NCI-H1436 treated with DMSO at 0.1 percent for 48 hours (cell line): ENCODE results near the gene CADM1.
A peak's percentile ranks its signal among the peaks of the same experiment; 100 is the strongest.

Experiments
- DNase-seq: peaks from one replicate; lab custom pipeline; 2025; lab: John Stamatoyannopoulos, UW

CADM1 gene

DNA sequence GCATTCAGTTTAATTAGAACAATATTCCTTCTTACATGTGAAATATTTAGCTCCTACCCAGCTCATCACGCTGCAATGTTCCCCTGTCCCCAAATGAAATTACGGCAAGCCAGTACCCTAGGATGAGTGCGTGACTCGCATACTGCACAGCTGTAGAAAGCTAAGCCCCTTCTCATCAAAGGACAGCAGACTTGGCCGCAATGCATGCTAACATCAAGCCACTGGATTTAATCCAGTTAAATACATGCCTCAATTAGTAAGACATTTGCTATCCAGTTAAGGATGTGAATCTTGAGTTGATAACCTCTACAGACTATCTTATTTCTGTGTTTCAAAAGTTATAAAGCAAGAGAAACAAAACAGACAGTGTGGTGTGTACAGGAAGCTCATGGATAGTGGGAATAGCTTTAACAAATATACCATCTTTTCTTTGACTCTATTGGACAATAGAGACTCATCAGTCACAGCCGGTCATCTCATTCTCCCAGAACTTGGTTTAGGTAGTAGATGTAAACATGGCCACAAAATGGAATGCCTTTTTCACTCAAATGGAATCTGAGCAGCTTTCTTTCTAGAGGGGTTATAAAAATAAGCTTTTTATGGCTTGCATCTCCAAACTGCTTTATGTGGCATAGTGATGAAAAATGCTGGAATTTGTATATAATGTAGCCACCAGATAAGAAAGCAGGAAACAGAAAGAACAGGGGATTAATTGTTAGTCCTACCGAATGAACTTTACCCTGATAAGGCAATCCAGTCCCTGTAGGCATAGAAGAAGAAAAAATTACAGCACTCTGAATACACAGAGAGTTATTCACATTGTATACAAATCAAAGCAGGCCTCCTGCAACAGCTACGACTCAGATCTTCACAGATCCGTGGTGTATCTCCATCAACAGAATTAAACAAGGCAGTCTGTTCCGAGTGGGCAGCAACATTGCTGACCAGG, 224.1 kb downstream of the CADM1 start:
- no peak for DNase-seq

GRCh38 chr11:115276799-115277198, 227.4 kb downstream of the CADM1 start:
- no peak for DNase-seq

- no peak for DNase-seq
Observed at GRCh38 chr11:115276191-115276590, 228.0 kb downstream of the CADM1 start.

- DNase-seq: no peak
Observed at GRCh38 chr11:115275045-115275444, 229.2 kb downstream of the CADM1 start.

DNA sequence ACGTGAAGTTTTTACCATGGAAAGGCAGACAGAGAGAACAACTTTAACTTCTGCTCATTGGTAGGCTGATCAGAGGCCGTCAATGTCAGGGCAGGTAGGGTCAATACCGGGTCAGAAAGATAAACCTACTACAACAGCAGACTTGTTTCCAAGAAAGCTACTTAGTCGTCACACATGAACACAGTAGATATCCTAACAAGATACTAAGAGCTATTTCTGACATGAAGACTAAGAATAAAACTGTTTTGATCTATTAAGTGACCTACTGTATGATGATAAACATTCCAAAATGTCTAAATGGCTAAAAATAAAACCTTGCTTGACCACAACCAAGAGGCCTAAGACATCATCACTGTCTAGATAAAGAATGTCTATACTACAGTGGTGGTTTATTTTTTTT, 231.3 kb downstream of the CADM1 start:
- DNase-seq: no peak

- no peak for DNase-seq
Observed at GRCh38 chr11:115271643-115272042, 232.6 kb downstream of the CADM1 start.

DNA sequence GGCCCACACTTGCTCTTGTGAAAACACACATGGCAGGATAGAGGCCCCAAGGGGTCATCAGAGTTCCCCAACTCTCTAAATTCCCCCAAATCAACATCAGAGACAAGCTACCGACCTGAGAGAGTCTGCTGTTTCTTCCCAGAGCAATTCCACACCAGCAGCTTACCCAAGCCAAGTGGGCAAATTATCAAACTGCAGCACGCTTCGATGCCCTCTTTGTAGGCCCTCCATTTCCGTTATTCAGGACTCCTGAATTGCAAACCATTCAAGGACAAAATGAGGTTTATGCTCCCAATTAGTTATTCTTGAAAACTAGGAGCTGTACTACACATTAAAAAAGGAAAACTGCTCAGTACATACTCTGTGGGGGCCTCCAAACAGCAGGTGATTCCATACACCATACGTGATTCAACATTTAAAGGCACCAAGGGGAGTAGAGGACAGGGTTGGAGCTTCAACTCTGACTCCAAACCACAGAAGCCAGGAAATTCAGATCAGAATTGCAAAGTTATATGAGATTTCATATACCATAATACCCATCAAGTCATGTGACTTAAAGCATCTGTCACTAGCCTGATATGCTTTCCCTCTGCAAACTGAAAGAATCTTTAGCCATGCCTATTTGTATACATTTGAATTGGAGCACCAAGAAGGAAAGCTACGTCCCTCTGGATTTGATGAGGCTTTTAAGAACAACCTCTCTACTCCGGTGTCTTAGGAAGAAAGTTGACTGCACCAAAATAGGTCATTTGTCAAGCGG, 234.8 kb downstream of the CADM1 start:
- DNase-seq: no peak

DNA sequence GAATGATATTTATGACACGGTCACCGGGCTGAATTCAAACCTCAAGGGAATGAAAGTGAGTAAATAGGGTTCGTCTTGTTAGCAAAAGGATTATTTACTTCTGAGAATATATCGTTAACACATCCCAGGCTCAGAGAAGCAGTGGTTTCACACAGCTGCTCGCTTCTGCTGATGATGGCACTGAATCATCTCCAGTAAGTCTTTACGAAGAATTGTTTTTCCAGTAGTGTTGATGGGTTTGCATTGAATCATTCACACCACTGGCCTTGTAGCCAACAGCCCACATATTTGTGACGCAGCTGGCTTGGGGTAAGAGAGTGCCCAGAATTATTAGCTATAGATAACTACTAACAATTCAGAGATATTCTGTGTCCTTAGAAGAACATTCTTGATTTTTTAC, 236.3 kb downstream of the CADM1 start:
- no peak for DNase-seq

DNA sequence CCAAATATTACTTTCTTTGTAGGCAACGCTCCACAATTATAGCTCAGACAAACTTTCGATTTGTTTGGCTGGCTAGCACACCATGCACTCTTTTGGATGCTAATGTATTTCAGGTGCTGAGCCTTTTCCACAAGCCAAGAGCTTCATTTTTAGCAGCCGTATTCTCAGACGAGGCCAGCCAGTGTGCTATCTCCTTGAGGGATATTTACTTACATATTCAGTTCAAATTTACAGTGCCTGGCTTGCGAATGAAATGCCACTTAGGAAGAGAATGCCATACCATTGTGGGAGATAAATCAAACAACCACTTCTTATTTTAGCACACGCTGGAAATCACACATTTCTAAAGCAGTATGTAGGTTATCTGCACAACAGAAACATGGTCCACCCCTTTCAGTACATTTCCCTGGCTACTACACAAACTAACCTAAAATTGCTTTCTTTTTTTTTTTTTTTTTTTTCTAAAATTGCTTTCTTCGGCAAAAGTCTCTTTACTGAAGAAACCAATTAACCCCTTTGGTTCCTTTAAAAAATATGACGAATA, 236.9 kb downstream of the CADM1 start:
- DNase-seq: no peak

DNA sequence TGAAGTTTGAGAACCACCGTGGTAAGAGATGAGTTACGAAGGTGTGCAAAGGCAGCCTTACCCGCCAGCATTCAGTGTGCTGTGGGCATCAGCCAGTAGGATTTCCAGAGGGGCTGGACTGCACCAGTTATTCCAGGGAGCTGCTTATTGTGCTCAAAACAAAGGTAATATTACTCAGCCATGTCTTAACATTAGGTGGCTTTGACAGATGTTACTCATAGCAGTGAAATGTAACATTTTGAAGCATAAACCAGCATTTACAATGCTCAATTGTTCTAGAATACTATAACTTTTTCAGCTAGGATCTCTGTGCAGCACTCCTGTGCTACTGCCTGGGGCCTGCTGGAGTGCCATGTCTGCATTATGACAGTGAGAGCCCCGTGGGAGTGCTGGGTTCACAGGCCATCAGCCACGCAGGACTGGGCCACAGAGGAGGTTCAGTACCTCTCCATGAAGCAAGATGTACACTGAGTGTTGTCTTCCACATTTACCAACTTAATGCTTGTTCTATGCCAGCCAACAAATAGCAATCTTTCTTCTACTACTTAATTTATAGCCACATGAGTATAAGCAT, 238.1 kb downstream of the CADM1 start:
- DNase-seq: no peak

- peak; percentile 53 for DNase-seq
Observed at GRCh38 chr11:115263799-115264656, 240.2 kb downstream of the CADM1 start.

DNA sequence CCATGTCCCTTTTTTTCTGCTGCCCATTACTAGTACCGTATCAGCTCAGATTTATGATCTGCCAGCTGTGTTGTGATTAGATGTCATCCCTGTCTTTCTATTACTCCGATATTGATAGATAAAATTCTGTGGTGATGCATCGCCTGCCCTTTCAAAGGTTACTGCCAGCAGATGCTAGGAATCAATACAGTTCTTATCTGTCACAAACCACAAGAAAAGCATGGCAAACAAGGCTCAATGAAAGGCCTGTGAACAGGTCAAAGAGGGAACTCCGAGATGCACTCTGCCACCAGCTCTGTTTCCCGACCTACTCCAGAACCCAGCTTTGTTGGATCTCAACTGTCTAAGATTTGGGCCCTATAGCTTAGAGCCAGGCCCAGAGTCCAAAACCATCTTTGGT, 246.0 kb downstream of the CADM1 start:
- DNase-seq: no peak

- DNase-seq: no peak
Observed at GRCh38 chr11:115257678-115258077, 246.5 kb downstream of the CADM1 start.

- no peak for DNase-seq
Observed at GRCh38 chr11:115257270-115257669, 246.9 kb downstream of the CADM1 start.

DNA sequence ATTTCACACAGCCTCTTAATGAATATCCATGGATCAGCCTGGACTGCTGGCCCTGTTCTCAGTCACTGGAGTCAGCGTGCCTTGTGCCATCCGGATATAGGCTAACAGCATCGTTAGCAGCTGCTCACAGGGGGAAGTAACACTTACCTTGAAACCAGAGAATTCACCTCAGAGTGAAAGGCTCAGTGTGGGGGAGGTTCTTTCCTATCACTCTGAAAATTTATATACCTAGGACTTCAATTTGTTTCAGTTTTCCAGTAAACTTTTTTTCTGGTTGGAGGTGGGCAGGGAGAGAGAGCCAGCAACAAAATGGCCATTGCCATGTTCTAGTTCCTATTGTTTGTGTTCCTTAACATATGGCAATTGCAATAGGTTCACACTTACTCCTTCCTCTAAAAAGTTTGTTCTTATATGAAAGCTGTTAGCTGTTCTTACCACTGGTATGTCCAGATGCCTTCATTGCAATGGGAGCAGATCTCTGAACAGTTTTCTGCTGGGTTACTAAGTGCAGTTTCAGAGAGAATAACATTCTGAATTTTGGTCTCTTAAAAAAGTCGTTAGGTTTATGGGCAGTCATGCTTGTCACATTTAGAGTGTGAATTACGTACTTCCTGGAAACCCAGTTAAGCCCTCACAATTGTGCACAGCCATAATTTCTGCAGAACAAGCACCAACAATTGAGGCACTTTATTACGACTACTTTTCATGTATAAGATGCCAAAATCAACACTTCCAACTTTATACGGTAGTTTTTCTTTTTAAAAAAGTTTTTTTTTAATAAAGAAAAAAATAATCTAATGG, 247.6 kb downstream of the CADM1 start:
- DNase-seq: no peak

DNA sequence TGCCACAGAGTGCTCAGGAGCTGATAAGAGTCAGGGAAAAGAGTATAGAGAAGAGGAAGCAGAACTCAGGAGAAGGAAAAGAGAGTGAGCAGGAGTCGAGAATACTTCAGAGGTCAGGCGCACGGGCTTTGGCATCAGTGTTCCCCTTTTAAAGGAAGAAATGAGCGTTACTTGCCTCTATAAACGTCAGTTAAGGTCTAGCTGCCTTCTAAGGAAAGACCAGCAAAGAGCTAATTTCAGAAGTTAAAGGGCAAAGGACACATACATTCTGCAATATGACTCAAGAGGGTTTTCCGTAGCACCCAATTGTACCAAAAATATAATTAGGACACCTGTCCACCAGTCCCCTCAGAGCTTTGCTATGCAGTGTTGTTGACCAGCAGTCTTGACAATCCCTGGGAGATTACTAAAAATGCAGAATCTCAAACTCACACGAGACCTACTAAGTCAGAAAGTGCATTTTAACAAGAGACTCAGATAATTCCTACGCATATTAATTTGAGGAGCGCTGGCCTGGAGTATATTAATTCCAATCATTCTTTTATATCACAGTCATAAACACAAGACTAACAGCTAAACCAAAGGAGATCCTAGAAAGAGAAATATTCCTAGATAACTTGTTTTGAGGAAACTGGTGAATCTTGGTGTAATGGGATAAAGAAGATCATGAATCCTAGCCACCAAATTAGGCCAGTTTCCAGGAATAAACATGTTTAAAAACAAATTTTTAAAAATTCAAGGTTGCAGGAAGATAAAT, 249.0 kb downstream of the CADM1 start:
- no peak for DNase-seq

GRCh38 chr11:115251126-115251525, 253.1 kb downstream of the CADM1 start:
- DNase-seq: no peak

DNA sequence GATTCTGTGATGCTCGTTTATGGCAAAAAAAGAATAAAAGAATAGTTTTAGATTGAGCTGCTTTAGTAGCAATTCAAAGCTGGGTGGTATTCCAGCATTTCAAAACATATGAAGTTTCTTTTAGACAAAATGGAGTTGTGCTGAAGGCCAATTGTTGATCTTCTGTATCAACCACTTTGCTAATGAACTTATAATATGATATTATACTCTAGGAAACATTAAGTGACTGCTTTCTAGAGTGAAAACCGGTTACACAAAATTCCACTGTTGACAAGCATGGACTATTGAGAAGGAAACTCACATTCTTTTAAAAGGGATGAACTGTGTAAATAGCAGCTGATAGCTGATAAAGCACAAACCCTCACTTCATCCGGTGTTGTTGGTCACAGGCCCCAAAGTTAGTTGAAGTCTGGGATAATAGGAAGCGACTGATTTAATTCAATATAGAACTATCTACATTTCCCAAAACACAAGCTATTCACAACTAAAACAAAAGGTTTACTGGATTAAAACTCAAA, 255.1 kb downstream of the CADM1 start:
- DNase-seq: no peak

DNA sequence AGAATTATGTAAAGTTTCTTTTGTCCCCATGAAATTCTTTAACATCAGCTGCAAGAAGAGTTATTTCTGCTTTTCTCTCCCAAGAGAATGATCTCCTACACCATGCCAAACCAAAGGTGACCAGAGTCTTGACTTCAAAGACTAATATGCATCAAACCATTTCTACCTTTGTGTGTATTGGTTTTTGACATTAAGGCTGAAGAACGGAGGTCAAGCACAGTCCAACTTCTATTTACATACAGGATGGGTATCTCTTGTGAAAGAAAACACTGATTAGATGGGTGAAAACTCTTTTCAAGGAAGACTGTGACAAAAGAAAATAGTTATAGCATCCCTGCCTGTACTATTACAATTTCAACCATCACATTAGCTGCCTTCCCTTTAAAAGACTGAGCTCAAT, 256.3 kb downstream of the CADM1 start:
- DNase-seq: no peak

GRCh38 chr11:115247361-115247760, 256.9 kb downstream of the CADM1 start:
- DNase-seq: no peak
